ENCODE results near the gene PRC1. TPM values are rescaled to one million over a fixed set of nuclear protein-coding genes. Genes with fewer than 3 reads are reported as not detected.
"Not testable (repeated sequence)": the region's sequence is repeated elsewhere in the genome, so short reads cannot be mapped to it uniquely, and the experiment has no call there.

PRC1 gene
- total RNA-seq, 1 experiment from 2014 or later, result 125 TPM

DNA sequence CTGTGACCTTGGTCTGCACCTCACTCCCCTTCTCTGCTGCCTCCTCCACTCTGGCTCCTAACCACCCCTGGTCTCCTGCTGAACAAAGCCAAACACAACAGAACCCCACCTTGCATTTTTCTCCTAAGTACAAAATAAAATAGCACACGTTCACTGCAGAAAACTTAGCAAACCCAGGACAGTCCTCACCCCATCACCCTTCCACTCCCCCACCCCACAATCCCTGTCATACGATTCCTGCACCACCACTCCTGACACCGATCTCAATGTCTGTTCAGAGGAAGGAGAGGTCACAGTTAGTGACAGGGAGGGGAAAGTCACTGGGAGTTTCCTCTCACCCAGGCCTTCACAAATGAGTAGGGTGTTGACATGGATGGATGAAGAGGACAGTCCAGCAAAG, 23.8 kb upstream of the PRC1 start:
- Mint-ChIP-seq H3K4me3 (ENCODE audit: unreplicated experiment) (no peak overlapping the region), H3K9me3 (ENCODE audit: unreplicated experiment) (no peaks in the 10 kb centered on the region), H3K36me3 (ENCODE audit: insufficient read depth, unreplicated experiment) (peaks cover 32% of the 10 kb centered on the region), H3K27ac (ENCODE audit: low read depth, unreplicated experiment) (no peak overlapping the region), H3K4me1 (ENCODE audit: insufficient read depth, unreplicated experiment) (peaks cover 18% of the 10 kb centered on the region), H3K27me3 (ENCODE audit: insufficient read depth, unreplicated experiment) (no peaks in the 10 kb centered on the region)
- intact Hi-C loops (cut with micrococcal nuclease), result no loop called here
- TF ChIP-seq, protein P1, sequence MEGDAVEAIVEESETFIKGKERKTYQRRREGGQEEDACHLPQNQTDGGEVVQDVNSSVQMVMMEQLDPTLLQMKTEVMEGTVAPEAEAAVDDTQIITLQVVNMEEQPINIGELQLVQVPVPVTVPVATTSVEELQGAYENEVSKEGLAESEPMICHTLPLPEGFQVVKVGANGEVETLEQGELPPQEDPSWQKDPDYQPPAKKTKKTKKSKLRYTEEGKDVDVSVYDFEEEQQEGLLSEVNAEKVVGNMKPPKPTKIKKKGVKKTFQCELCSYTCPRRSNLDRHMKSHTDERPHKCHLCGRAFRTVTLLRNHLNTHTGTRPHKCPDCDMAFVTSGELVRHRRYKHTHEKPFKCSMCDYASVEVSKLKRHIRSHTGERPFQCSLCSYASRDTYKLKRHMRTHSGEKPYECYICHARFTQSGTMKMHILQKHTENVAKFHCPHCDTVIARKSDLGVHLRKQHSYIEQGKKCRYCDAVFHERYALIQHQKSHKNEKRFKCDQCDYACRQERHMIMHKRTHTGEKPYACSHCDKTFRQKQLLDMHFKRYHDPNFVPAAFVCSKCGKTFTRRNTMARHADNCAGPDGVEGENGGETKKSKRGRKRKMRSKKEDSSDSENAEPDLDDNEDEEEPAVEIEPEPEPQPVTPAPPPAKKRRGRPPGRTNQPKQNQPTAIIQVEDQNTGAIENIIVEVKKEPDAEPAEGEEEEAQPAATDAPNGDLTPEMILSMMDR (IDR thresholded peaks at IDR 0.05; ENCODE audit: unreplicated experiment), result no peak
- BruUV-seq (replicated peaks), result no TSS peak
- no peak for DNase-seq (ENCODE audit: unreplicated experiment)
- ChIA-PET CTCF (interaction anchor here (0.6 to 2.1 kb wide), 2 partner anchors 15 to 304 kb away, joined by 5 to 7 read pairs; no protein-coding TSS in a partner anchor), POLR2A (no interaction called here)

- TF ChIP-seq, protein P1 (IDR thresholded peaks at IDR 0.05; ENCODE audit: unreplicated experiment), result no peak
- no peak overlapping the region for H3K4me3 Mint-ChIP-seq (ENCODE audit: unreplicated experiment)
- peaks cover 34% of the 10 kb centered on the region for H3K36me3 Mint-ChIP-seq (ENCODE audit: insufficient read depth, unreplicated experiment)
- no TSS peak for BruUV-seq (replicated peaks)
- no peaks in the 10 kb centered on the region for H3K27me3 Mint-ChIP-seq (ENCODE audit: insufficient read depth, unreplicated experiment)
- H3K27ac Mint-ChIP-seq (ENCODE audit: low read depth, unreplicated experiment), result no peak overlapping the region
- no peak for DNase-seq (ENCODE audit: unreplicated experiment)
- H3K9me3 Mint-ChIP-seq (ENCODE audit: unreplicated experiment), result no peaks in the 10 kb centered on the region
- intact Hi-C loops (cut with micrococcal nuclease), result no loop called here
- peaks cover 18% of the 10 kb centered on the region for H3K4me1 Mint-ChIP-seq (ENCODE audit: insufficient read depth, unreplicated experiment)
- CTCF ChIA-PET, result interaction anchor here (0.6 to 2.1 kb wide), 2 partner anchors 16 to 304 kb away, joined by 5 to 7 read pairs; no protein-coding TSS in a partner anchor
- POLR2A ChIA-PET, result no interaction called here
Observed at GRCh38 chr15:91017716-91018115, 23.4 kb upstream of the PRC1 start.

DNA sequence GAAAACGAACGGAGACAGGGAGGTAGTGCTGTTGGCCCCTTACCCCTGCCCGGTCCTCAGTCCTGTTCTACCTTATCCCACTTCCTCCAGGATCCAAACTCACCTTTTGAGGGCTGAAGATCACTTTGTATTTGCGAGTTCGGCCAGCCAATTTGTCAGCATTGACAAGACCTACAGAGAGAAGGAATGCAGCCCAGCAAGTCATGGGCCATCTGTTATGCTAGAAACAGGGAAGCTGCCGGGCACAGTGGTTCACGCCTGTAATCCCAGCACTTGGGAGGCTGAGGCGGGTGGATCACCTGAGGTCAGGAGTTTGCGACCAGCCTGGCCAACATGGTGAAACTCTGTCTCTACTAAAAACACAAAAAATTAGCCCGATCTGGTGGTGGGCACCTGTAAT, 19.4 kb upstream of the PRC1 start:
- peaks cover 48% of the 10 kb centered on the region for H3K36me3 Mint-ChIP-seq (ENCODE audit: insufficient read depth, unreplicated experiment)
- BruUV-seq (replicated peaks); H3K4me3 Mint-ChIP-seq (ENCODE audit: unreplicated experiment); H3K9me3 Mint-ChIP-seq (ENCODE audit: unreplicated experiment); intact Hi-C loops (cut with micrococcal nuclease); H3K4me1 Mint-ChIP-seq (ENCODE audit: insufficient read depth, unreplicated experiment); H3K27ac Mint-ChIP-seq (ENCODE audit: low read depth, unreplicated experiment); DNase-seq (ENCODE audit: unreplicated experiment); H3K27me3 Mint-ChIP-seq (ENCODE audit: insufficient read depth, unreplicated experiment): not testable (repeated sequence)
- ChIA-PET CTCF (interaction anchor here (0.7 to 1.0 kb wide), 3 partner anchors 29 to 57 kb away, joined by 3 to 5 read pairs (median 4); no protein-coding TSS in a partner anchor), POLR2A (interaction anchor here (2.7 kb wide), 1 partner anchor 9 kb away, joined by 10 read pairs; the partner anchor contains the start of gene VPS33B)

GRCh38 chr15:91007266-91007665, 12.9 kb upstream of the PRC1 start:
- POLR2A ChIA-PET, result interaction anchor here (1.1 kb wide), 1 partner anchor 15 kb away, joined by 4 read pairs; no protein-coding TSS in a partner anchor
- no peak overlapping the region for H3K27ac Mint-ChIP-seq (ENCODE audit: low read depth, unreplicated experiment)
- DNase-seq (ENCODE audit: unreplicated experiment), result no peak
- no TSS peak for BruUV-seq (replicated peaks)
- H3K4me3 Mint-ChIP-seq (ENCODE audit: unreplicated experiment), result no peak overlapping the region
- CTCF ChIA-PET, result interaction anchor here (0.6 to 1.7 kb wide), 2 partner anchors 51 to 525 kb away, joined by 4 to 7 read pairs; no protein-coding TSS in a partner anchor
- no peaks in the 10 kb centered on the region for H3K4me1 Mint-ChIP-seq (ENCODE audit: insufficient read depth, unreplicated experiment)
- TF ChIP-seq, protein P1 (IDR thresholded peaks at IDR 0.05; ENCODE audit: unreplicated experiment), result no peak
- H3K27me3 Mint-ChIP-seq (ENCODE audit: insufficient read depth, unreplicated experiment), result no peaks in the 10 kb centered on the region
- intact Hi-C loops (cut with micrococcal nuclease), result no loop called here
- no peaks in the 10 kb centered on the region for H3K9me3 Mint-ChIP-seq (ENCODE audit: unreplicated experiment)
- peaks cover 61% of the 10 kb centered on the region for H3K36me3 Mint-ChIP-seq (ENCODE audit: insufficient read depth, unreplicated experiment)
